Kidney epithelial cell (primary cell): ENCODE measurements around the gene RPL36A. TPM values are rescaled to one million over a fixed set of nuclear protein-coding genes. Genes with fewer than 3 reads are reported as not detected.
A peak's percentile ranks its signal among the peaks of the same experiment; 100 is the strongest.

Experiments
- DNase-seq: peaks from one replicate; pipeline ENCODE4 v3.0.0-alpha.2; 2010; ENCODE audit warnings: low read depth
- H3K27me3 ChIP-seq: 2 replicates; pipeline ENCODE4 v1.6.0; 2011; ENCODE audit warnings: low read length; ENCODE audit not compliant: control insufficient read depth, insufficient read depth
- H3K36me3 ChIP-seq: 2 replicates; pipeline ENCODE4 v1.5.1; 2011; ENCODE audit warnings: low read length; ENCODE audit not compliant: control insufficient read depth, insufficient read depth
- H3K4me3 ChIP-seq: 2 replicates; pipeline ENCODE4 v1.5.1; 2011; ENCODE audit warnings: low read depth, mild to moderate bottlenecking, control low read depth, low read length
- total RNA-seq: library from RNA; depleted of rRNA; stranded (reverse); fragments of >200 nt; gene quantifications from 2 replicates; pipeline ENCODE4 v1.2.3, GENCODE V29; 2015
- TF ChIP-seq, protein P1 (sequence below): IDR thresholded peaks from 2 replicates; pipeline ENCODE4 v1.5.1; 2011; ENCODE audit warnings: mild to moderate bottlenecking, moderate library complexity, low read length, control low read depth, inconsistent platforms; ENCODE audit not compliant: insufficient read depth, poor library complexity, severe bottlenecking

Gene RPL36A
- total RNA-seq, 1 donor from 2014 or later: 3,844 TPM

DNA sequence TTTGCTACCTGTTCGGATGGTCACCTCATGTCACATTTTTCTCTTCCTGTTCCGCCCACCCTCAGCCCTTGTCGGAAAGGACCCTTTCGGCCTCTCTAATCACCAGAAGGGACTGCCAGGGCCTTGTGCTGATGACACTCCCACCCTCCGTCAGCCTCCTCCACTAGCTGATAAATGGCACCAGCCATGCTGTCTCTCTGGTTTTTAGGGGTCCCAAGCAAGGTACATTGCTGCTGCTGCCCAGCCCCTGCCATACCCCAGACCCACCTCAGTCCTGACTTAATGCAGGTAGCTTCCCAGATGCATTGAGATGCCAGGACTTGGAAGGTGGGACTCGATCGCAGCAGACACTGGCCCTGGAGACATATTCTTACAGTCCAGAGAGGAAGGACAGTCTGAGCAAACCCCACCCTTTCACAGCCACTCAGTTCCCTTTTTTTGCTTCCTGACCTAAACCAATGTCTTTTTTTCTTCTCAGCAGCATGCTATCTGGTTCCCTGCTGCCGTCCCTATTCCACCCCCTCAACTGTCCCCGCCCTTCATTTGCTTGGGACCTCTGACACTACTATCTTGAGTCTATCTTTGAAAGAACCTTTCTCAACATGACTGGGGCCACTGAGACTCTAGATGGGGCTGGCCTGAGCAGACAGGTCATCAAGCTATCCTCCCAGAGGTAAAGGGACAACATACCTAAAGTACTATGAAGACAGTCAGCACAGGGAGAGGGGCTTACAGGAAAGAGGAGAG lies 4.8 kb upstream of the RPL36A start, which contains the start of gene BTK:
TSS of gene BTK (minus strand) at position 397 of the 747 bp plus-strand sequence. CDS start 10,907 bp downstream, outside the sequence.
- Histone ChIP-seq H3K4me3 (no peak within 1 kb of the TSS), H3K36me3 (no peaks in the 10 kb centered on the region), H3K27me3 (no peaks in the 10 kb centered on the region)
- TF ChIP-seq, protein P1, sequence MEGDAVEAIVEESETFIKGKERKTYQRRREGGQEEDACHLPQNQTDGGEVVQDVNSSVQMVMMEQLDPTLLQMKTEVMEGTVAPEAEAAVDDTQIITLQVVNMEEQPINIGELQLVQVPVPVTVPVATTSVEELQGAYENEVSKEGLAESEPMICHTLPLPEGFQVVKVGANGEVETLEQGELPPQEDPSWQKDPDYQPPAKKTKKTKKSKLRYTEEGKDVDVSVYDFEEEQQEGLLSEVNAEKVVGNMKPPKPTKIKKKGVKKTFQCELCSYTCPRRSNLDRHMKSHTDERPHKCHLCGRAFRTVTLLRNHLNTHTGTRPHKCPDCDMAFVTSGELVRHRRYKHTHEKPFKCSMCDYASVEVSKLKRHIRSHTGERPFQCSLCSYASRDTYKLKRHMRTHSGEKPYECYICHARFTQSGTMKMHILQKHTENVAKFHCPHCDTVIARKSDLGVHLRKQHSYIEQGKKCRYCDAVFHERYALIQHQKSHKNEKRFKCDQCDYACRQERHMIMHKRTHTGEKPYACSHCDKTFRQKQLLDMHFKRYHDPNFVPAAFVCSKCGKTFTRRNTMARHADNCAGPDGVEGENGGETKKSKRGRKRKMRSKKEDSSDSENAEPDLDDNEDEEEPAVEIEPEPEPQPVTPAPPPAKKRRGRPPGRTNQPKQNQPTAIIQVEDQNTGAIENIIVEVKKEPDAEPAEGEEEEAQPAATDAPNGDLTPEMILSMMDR: no peak
- DNase-seq: no peak

DNA sequence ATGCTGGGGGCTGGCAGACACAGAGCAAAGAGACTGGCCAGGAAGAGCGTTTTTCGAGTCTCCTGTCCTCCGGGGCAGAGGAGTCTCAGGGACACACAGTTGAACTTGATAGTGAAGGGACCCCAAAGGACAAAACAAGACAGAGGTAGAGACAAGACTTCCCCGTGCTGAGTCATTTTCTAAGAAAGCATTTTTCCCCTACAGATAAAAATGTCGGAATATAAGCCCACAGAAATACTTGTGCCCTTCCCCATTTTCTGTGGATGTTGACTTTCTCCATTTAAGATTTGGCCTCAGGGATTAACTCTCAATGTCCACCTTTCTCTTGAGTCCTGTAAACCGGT lies 4.3 kb upstream of the RPL36A start:
- TF ChIP-seq, protein P1: no peak
- Histone ChIP-seq H3K4me3 (no peak overlapping the region), H3K27me3 (no peaks in the 10 kb centered on the region), H3K36me3 (no peaks in the 10 kb centered on the region)
- no peak for DNase-seq

DNA sequence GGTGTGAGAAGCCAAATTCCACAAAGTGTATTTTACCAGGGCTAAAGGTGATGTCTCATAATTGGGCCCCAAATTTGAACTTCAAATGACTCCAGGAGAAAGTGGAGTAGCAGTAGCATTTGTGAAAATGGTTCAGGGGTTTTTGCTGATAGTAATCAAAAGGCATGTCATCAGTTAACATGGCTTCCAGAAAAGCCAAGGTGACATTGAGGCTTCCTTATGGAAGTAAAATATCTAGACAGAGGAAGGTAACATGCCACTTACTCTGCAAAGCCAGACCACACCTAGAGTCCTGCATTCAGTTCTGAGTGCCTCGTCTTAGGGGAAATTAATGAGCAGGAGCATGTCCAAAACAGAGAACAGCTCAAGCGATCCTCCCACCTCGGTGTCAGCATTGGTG lies 2.2 kb upstream of the RPL36A start:
- Histone ChIP-seq H3K4me3 (no peak overlapping the region), H3K27me3 (no peaks in the 10 kb centered on the region), H3K36me3 (no peaks in the 10 kb centered on the region)
- TF ChIP-seq, protein P1: no peak
- no peak for DNase-seq

DNA sequence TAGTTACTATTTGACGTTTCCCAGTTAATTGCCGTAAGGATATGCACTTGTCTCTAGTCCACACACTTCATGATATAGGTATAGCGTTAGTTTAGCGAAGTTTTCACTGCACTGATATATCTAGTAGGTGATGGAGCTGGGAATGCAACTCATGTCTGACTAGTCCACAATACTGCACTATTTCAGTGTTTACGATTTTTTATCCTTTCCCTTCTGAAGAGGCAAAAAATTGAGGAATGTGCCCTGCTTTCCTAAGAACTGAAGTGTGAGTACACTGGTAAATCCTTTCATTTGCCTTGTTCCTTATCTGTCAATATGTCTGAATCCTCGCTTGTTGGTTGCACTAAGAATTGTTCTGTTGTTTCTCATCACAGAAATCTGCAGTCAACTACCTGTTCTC lies 1.0 kb downstream of the RPL36A start:
- DNase-seq: no peak
- Histone ChIP-seq H3K36me3 (no peaks in the 10 kb centered on the region), H3K27me3 (no peaks in the 10 kb centered on the region), H3K4me3 (peak overlapping the region; percentile 66)
- TF ChIP-seq, protein P1: no peak

DNA sequence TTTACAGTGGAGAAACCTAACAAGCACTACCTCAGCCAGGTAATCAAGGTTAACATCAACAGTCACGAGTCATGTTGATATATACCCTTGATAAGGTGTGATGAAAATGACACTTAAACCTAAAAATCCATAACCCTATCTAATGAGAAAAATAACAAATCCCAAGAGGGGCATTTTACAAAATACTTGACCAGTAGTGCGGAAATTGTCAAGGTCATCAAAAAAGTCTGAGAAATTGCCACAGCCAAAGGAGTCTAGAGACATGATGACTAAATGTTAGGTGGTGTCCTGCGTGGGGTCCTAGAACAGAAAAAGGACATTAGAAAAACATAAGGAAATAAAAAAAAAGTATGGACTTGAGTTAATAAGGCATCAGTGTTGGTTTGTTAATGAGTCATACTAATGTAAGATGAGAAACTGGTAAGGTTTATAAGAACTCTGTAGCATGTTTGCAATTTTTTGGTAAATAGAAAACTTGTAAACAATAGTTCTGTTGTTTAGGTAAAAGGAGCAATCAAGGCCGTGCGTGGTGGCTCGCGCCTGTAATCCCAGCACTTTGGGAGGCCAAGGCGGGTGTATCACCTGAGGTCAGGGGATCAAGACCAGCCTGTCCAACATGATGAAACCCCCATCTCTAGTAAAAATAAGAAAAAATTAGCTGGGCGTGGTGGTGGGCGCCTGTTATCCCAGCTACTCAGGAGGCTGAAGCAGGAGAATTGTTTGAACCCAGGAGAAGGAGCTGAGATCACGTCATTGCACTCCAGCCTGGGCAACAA lies 2.9 kb downstream of the RPL36A start:
- Histone ChIP-seq H3K27me3 (no peaks in the 10 kb centered on the region), H3K4me3 (no peak overlapping the region), H3K36me3 (no peaks in the 10 kb centered on the region)
- no peak for DNase-seq
- TF ChIP-seq, protein P1: no peak
